GM12878 (cell line): ENCODE data around the gene NXPH1. TPM values are rescaled to one million over a fixed set of nuclear protein-coding genes. Genes with fewer than 3 reads are reported as not detected.

Source experiments
- ATAC-seq: fragments of 200-7000 bp; cut with Tn5 transposase; 3 replicates; pipeline ENCODE4 v1.9.1; 2020; ENCODE audit warnings: mild to moderate bottlenecking, moderate library complexity
- BruUV-seq: library from RNA; stranded (reverse); fragments of 400-500 nt; replicated peaks from 2 replicates; lab custom pipeline; 2021; lab: Mats Ljungman, UMichigan
- CTCF ChIA-PET: fragments of 300-600 bp; sonication (Branson Sonifier 250); formaldehyde crosslinking; extraction: SDS; loops from one replicate; lab custom pipeline; 2021; ENCODE audit warnings: inconsistent platforms; lab: Yijun Ruan, JAX
- POLR2A ChIA-PET: fragments of 350-600 bp; formaldehyde crosslinking; extraction: SDS; loops from one replicate; lab custom pipeline; 2021; ENCODE audit warnings: inconsistent platforms; lab: Charles Lee
- RAD21 ChIA-PET: fragments of 300-600 bp; sonication (Branson Sonifier 250); formaldehyde crosslinking; loops from one replicate; lab custom pipeline; 2023; ENCODE audit warnings: antibody characterized with exemption; ENCODE audit not compliant: unreplicated experiment; lab: Charles Lee
- SMC1A ChIA-PET: fragments of 300-600 bp; sonication (Branson Sonifier 250); formaldehyde crosslinking; loops from one replicate; lab custom pipeline; 2023; ENCODE audit not compliant: unreplicated experiment, uncharacterized antibody; lab: Charles Lee
- DNase-seq: peaks from one replicate; pipeline ENCODE4 v3.0.0-alpha.2; 2011; ENCODE audit warnings: low read depth, low spot score
- FAIRE-seq: peaks from 3 replicates; lab custom pipeline; 2011; peaks lifted over from hg19 to GRCh38; lab: Jason Lieb, UNC
- H2AFZ ChIP-seq: 2 replicates; pipeline ENCODE4 v1.6.0; 2011; ENCODE audit warnings: low read depth, low read length, control low read depth; ENCODE audit not compliant: control insufficient read depth
- H3K27ac ChIP-seq: 2 replicates; pipeline ENCODE4 v1.5.1; 2011; ENCODE audit warnings: control low read depth; ENCODE audit not compliant: control insufficient read depth, insufficient read depth
- H3K27me3 ChIP-seq, 2 experiments: replicated peaks in 1 of 2; 2 replicates each; pipeline versions ENCODE4 v1.6.0 to v1.6.1; 2011; ENCODE audit warnings: low read length in 1 of 2; ENCODE audit not compliant: control insufficient read depth in 2 of 2, insufficient read depth in 2 of 2
- H3K36me3 ChIP-seq, 2 experiments: 2 replicates each; pipeline ENCODE4 v1.5.1; 2011; ENCODE audit warnings: low read length in 1 of 2; ENCODE audit not compliant: control insufficient read depth in 2 of 2, insufficient read depth in 2 of 2
- H3K4me1 ChIP-seq: 2 replicates; pipeline ENCODE4 v1.6.1; 2011; ENCODE audit warnings: mild to moderate bottlenecking, low read length, moderate library complexity, mixed read lengths; ENCODE audit not compliant: control insufficient read depth, insufficient read depth
- H3K4me2 ChIP-seq: 2 replicates; pipeline ENCODE4 v1.6.0; 2011; ENCODE audit warnings: control low read depth; ENCODE audit not compliant: control insufficient read depth, insufficient read depth
- H3K4me3 ChIP-seq: fragments of 200-600 bp; sonication (generic); 2 replicates; pipeline ENCODE4 v1.5.1; 2016
- H3K79me2 ChIP-seq: 2 replicates; pipeline ENCODE4 v1.6.0; 2011; ENCODE audit warnings: low read length; ENCODE audit not compliant: control insufficient read depth, insufficient read depth
- H3K9ac ChIP-seq: 2 replicates; pipeline ENCODE4 v1.8.0; 2011; ENCODE audit warnings: low read length, control low read depth, mixed read lengths; ENCODE audit not compliant: control insufficient read depth, insufficient read depth
- H3K9me3 ChIP-seq: replicated peaks from 3 replicates; pipeline ENCODE4 v1.5.1; 2011; ENCODE audit warnings: mild to moderate bottlenecking, low read length; ENCODE audit not compliant: control insufficient read depth, insufficient read depth
- H4K20me1 ChIP-seq: 2 replicates; pipeline ENCODE4 v1.6.0; 2011; ENCODE audit not compliant: control insufficient read depth, insufficient read depth
- NFXL1 ChIP-seq: fragments of 450-650 bp; IDR thresholded peaks from 2 replicates; pipeline ENCODE4 v1.6.1; 2017; ENCODE audit warnings: antibody characterized with exemption, mild to moderate bottlenecking, borderline replicate concordance
- POLR2AphosphoS5 ChIP-seq: IDR thresholded peaks from 2 replicates; pipeline ENCODE4 v1.6.1; 2011; ENCODE audit warnings: mild to moderate bottlenecking, low read length, inconsistent platforms
- POU2F2 ChIP-seq: IDR thresholded peaks from 3 replicates; pipeline ENCODE4 v1.6.1; 2011; ENCODE audit warnings: low read depth, mild to moderate bottlenecking, low read length, borderline replicate concordance
- RELA ChIP-seq: fragments of 450-650 bp; IDR thresholded peaks from 2 replicates; pipeline ENCODE4 v1.8.0; 2014; ENCODE audit warnings: borderline replicate concordance; ENCODE audit not compliant: partially characterized antibody
- SUZ12 ChIP-seq: fragments of 200-600 bp; sonication (generic); IDR thresholded peaks from one replicate; pipeline ENCODE4 v1.6.1; 2018; ENCODE audit warnings: antibody characterized with exemption, mild to moderate bottlenecking; ENCODE audit not compliant: unreplicated experiment
- WGBS: methylation state at CpG from one replicate; pipeline ENCODE4 v1.1.6; 2016; ENCODE audit warnings: low lambda C conversion rate; ENCODE audit not compliant: insufficient replicate concordance, insufficient coverage; ENCODE audit errors: missing lambda C conversion rate; 5-methylcytosine and 5-hydroxymethylcytosine counted together
- in situ Hi-C: fragments of 300-500 bp; cut with MboI; formaldehyde crosslinking; loops from 9 replicates; pipeline ENCODE4 v1.14.3; 2018; ENCODE audit warnings: mixed read lengths
- intact Hi-C: fragments of 100-400 bp; cut with micrococcal nuclease; formaldehyde crosslinking; loops from one replicate; pipeline ENCODE4 v1.14.2; 2022; ENCODE audit not compliant: unreplicated experiment
- polyA plus RNA-seq, 11 experiments: library from polyadenylated mRNA; depleted of rRNA in 4 of 11; unstranded in 6 of 11; stranded (reverse) in 5 of 11; fragments of >200 nt; fragmentation: Nextera tagmentation in 4 of 11; fragmentation: Illumina TruSeq in 1 of 11; extraction: Ambion mirVana in 4 of 11; extraction: Trizol in 1 of 11; gene quantifications; 1 replicate in 1 of 11; 2 replicates in 10 of 11; pipeline versions ENCODE4 v1.2.1 to v1.2.3, GENCODE V29; 2011 to 2016; ENCODE audit warnings: inconsistent platforms in 2 of 11, missing spikeins in 2 of 11, low read depth in 1 of 11
- total RNA-seq, 4 experiments: library from RNA; depleted of rRNA in 3 of 4; stranded (reverse); fragments of >200 nt in 3 of 4; fragmentation: Illumina TruSeq in 1 of 4; extraction: Trizol in 1 of 4; gene quantifications; 2 replicates each; pipeline versions ENCODE4 v1.2.1 to v1.2.3, GENCODE V29; 2013 to 2021
- TF ChIP-seq, protein P1 (sequence below): fragments of 450-650 bp; IDR thresholded peaks from 2 replicates; pipeline ENCODE4 v1.6.1; 2017; ENCODE audit warnings: mild to moderate bottlenecking
- TF ChIP-seq, protein P2 (sequence below): IDR thresholded peaks from 2 replicates; pipeline ENCODE4 v1.6.1; 2012; ENCODE audit warnings: improper control_type of control experiment, low read depth, low read length; ENCODE audit not compliant: insufficient replicate concordance
- TF ChIP-seq, protein P3 (sequence below): fragments of 450-650 bp; conservative IDR thresholded peaks from 2 replicates; pipeline ENCODE4 v1.6.1; 2017; ENCODE audit warnings: mild to moderate bottlenecking, moderate library complexity

NXPH1 gene
- total and polyA plus RNA-seq, 10 of the 15 experiments (the other 5 are each of a cell fraction or from before 2014, with no cell fraction given) = 0.06 to 0.34 TPM; not detected in 8

DNA sequence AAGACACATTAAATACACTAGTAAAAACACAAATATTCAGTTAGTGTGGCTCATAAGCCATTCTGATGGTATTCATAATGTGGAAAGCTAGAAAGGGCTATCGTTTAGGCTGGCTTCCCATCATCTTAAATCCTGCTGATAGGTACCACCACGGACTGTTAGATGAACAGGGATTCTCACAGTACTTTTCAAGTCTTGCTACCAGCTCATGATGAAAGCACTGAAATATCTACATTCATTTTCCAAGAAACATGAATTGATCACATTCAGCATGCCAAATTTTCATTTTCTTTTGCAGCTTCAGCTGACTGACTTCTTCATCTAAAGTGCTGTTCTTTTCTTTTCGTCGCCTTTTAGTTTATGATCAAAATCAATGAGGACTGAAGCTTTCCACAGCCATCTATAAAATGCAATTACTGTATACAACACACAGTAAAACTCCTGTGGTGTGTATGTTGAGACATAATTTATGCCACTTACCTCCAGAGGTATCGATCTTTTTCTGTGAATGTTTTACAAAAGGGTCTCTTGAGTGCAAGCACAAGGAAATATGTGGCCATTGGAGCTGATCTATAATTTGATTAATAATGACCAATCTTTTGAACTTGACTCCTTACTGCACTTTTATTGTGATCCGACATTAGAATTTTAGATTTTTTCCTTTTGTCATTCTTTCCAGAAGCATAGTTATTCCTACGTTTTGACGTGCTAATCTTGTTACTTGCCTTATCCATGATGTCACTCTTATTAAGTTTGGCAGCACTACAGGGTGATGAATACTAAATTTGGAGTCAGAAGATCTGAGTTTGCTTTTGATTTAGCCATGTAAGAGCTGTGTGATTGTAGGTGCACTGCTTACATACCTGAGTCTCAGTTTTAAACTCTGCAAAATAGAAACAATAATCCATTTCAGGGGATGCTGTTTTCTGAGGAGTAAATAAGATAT is 58.4 kb downstream of the NXPH1 start:
- no peak for FAIRE-seq
- Histone ChIP-seq H4K20me1 (no peaks in the 10 kb centered on the region), H3K4me3 (no peak overlapping the region), H2AFZ (no peak overlapping the region), H3K27ac (no peak overlapping the region), H3K27me3 (no peaks in the 10 kb centered on the region), H3K9me3 (no peaks in the 10 kb centered on the region), H3K36me3 (no peaks in the 10 kb centered on the region), H3K4me2 (no peak overlapping the region), H3K4me1 (no peaks in the 10 kb centered on the region), H3K9ac (no peak overlapping the region), H3K79me2 (no peaks in the 10 kb centered on the region)
- TF ChIP-seq POU2F2 (no peak), SUZ12 (no peak), NFXL1 (no peak), RELA (no peak), POLR2AphosphoS5 (no peak)
- TF ChIP-seq, protein P1, sequence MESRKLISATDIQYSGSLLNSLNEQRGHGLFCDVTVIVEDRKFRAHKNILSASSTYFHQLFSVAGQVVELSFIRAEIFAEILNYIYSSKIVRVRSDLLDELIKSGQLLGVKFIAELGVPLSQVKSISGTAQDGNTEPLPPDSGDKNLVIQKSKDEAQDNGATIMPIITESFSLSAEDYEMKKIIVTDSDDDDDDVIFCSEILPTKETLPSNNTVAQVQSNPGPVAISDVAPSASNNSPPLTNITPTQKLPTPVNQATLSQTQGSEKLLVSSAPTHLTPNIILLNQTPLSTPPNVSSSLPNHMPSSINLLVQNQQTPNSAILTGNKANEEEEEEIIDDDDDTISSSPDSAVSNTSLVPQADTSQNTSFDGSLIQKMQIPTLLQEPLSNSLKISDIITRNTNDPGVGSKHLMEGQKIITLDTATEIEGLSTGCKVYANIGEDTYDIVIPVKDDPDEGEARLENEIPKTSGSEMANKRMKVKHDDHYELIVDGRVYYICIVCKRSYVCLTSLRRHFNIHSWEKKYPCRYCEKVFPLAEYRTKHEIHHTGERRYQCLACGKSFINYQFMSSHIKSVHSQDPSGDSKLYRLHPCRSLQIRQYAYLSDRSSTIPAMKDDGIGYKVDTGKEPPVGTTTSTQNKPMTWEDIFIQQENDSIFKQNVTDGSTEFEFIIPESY = no peak
- TF ChIP-seq, protein P2, sequence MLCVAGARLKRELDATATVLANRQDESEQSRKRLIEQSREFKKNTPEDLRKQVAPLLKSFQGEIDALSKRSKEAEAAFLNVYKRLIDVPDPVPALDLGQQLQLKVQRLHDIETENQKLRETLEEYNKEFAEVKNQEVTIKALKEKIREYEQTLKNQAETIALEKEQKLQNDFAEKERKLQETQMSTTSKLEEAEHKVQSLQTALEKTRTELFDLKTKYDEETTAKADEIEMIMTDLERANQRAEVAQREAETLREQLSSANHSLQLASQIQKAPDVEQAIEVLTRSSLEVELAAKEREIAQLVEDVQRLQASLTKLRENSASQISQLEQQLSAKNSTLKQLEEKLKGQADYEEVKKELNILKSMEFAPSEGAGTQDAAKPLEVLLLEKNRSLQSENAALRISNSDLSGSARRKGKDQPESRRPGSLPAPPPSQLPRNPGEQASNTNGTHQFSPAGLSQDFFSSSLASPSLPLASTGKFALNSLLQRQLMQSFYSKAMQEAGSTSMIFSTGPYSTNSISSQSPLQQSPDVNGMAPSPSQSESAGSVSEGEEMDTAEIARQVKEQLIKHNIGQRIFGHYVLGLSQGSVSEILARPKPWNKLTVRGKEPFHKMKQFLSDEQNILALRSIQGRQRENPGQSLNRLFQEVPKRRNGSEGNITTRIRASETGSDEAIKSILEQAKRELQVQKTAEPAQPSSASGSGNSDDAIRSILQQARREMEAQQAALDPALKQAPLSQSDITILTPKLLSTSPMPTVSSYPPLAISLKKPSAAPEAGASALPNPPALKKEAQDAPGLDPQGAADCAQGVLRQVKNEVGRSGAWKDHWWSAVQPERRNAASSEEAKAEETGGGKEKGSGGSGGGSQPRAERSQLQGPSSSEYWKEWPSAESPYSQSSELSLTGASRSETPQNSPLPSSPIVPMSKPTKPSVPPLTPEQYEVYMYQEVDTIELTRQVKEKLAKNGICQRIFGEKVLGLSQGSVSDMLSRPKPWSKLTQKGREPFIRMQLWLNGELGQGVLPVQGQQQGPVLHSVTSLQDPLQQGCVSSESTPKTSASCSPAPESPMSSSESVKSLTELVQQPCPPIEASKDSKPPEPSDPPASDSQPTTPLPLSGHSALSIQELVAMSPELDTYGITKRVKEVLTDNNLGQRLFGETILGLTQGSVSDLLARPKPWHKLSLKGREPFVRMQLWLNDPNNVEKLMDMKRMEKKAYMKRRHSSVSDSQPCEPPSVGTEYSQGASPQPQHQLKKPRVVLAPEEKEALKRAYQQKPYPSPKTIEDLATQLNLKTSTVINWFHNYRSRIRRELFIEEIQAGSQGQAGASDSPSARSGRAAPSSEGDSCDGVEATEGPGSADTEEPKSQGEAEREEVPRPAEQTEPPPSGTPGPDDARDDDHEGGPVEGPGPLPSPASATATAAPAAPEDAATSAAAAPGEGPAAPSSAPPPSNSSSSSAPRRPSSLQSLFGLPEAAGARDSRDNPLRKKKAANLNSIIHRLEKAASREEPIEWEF = no peak
- TF ChIP-seq, protein P3, sequence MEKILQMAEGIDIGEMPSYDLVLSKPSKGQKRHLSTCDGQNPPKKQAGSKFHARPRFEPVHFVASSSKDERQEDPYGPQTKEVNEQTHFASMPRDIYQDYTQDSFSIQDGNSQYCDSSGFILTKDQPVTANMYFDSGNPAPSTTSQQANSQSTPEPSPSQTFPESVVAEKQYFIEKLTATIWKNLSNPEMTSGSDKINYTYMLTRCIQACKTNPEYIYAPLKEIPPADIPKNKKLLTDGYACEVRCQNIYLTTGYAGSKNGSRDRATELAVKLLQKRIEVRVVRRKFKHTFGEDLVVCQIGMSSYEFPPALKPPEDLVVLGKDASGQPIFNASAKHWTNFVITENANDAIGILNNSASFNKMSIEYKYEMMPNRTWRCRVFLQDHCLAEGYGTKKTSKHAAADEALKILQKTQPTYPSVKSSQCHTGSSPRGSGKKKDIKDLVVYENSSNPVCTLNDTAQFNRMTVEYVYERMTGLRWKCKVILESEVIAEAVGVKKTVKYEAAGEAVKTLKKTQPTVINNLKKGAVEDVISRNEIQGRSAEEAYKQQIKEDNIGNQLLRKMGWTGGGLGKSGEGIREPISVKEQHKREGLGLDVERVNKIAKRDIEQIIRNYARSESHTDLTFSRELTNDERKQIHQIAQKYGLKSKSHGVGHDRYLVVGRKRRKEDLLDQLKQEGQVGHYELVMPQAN = no peak
- BruUV-seq = no TSS peak
- intact Hi-C loops = no loop called here
- no peak for ATAC-seq
- ChIA-PET RAD21 (no interaction called here), CTCF (interaction anchor here (0.6 to 1.4 kb wide), 3 partner anchors 7 to 1204 kb away, joined by 3 to 4 read pairs (median 3); no protein-coding TSS in a partner anchor), POLR2A (no interaction called here), SMC1A (interaction anchor here (1.4 kb wide), 1 partner anchor 31 kb away, joined by 3 read pairs; no protein-coding TSS in a partner anchor)
- no peak for DNase-seq
- WGBS = 47% methylated on average over 8 of the region's 8 CpGs
- in situ Hi-C loops = no loop called here
